Activated CD4-positive, alpha-beta T cell treated with anti-CD3 and anti-CD28 coated beads, Interleukin-2, amount 10 ng/mL, durations not matched to agents 24 days and 14 days (primary cell): ENCODE data around the gene SLC30A3. TPM values are rescaled to one million over a fixed set of nuclear protein-coding genes. Genes with fewer than 3 reads are reported as not detected.

Experiments used
- DNase-seq: peaks from one replicate; pipeline ENCODE4 v3.0.0; 2022
- H3K27ac Mint-ChIP-seq: one replicate; pipeline ENCODE4 v1.8.0; 2022; ENCODE audit warnings: mild to moderate bottlenecking, mixed read lengths
- H3K27me3 Mint-ChIP-seq: one replicate; pipeline ENCODE4 v1.8.0; 2022; ENCODE audit warnings: mixed read lengths
- H3K36me3 Mint-ChIP-seq: one replicate; pipeline ENCODE4 v1.8.0; 2022; ENCODE audit warnings: low read depth, mild to moderate bottlenecking, mixed read lengths
- H3K4me1 Mint-ChIP-seq: one replicate; pipeline ENCODE4 v1.8.0; 2021; ENCODE audit warnings: mixed read lengths
- H3K4me3 Mint-ChIP-seq: one replicate; pipeline ENCODE4 v1.8.0; 2022; ENCODE audit warnings: mild to moderate bottlenecking, moderate library complexity, mixed read lengths
- H3K9me3 Mint-ChIP-seq: one replicate; pipeline ENCODE4 v1.8.0; 2021; ENCODE audit warnings: mixed read lengths
- intact Hi-C: fragments of 100-400 bp; cut with micrococcal nuclease; formaldehyde crosslinking; loops from one replicate; pipeline ENCODE4 v1.15.1; 2023
- total RNA-seq: library from RNA; stranded (reverse); gene quantifications from 2 replicates; pipeline ENCODE4 v1.2.3, GENCODE V29; 2022

The SLC30A3 gene
- total RNA-seq, 1 donor from 2014 or later = 2.2 TPM

GRCh38 chr2:27221166-27221565 is 41.7 kb downstream of the SLC30A3 start:
- H3K36me3 Mint-ChIP-seq = peaks cover 77% of the 10 kb centered on the region
- peaks cover 27% of the 10 kb centered on the region for H3K4me1 Mint-ChIP-seq
- intact Hi-C loops = no loop called here
- no peaks in the 10 kb centered on the region for H3K27me3 Mint-ChIP-seq
- H3K27ac Mint-ChIP-seq = peak overlapping the region; percentile 5
- H3K9me3 Mint-ChIP-seq = peaks cover 3% of the 10 kb centered on the region
- DNase-seq = no peak
- no peak overlapping the region for H3K4me3 Mint-ChIP-seq

GRCh38 chr2:27220091-27220490 is 42.8 kb downstream of the SLC30A3 start:
- Mint-ChIP-seq H3K36me3 (peaks cover 76% of the 10 kb centered on the region), H3K9me3 (peaks cover 3% of the 10 kb centered on the region), H3K27me3 (no peaks in the 10 kb centered on the region), H3K4me3 (no peak overlapping the region), H3K4me1 (peaks cover 30% of the 10 kb centered on the region), H3K27ac (no peak overlapping the region)
- intact Hi-C loops = no loop called here
- DNase-seq = no peak

- peak overlapping the region; percentile 64 for H3K27ac Mint-ChIP-seq
- H3K4me1 Mint-ChIP-seq = peaks cover 30% of the 10 kb centered on the region
- DNase-seq = no peak
- peaks cover 71% of the 10 kb centered on the region for H3K36me3 Mint-ChIP-seq
- H3K4me3 Mint-ChIP-seq = peak overlapping the region; percentile 98
- intact Hi-C loops = loop anchor here (5.0 kb wide), 2 partner anchors 103 to 208 kb away; partner anchors contain the start of genes MPV17 and NRBP1
- H3K27me3 Mint-ChIP-seq = no peaks in the 10 kb centered on the region
- H3K9me3 Mint-ChIP-seq = peaks cover 3% of the 10 kb centered on the region
Measured at GRCh38 chr2:27219091-27219490, 43.8 kb downstream of the SLC30A3 start.

DNA sequence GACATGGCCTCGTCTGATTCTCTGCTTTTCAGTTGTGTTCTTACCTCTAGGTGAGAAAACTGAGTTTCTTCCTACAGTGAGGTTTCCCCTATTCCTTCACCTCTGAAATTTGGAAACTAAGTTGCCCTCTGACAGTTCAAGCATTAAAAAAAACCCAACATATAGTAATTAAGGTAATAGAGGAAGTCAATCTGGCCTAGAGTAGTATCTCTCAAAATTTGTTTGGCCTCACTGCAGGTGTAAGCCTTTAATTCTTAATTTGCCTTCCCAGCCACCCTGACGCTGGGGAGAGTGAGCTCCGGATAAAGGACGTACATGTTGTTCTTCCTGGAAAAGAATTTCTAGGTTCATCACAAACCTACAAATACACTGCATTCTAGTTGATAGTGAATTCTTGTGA is 44.2 kb downstream of the SLC30A3 start:
- peaks cover 3% of the 10 kb centered on the region for H3K9me3 Mint-ChIP-seq
- peaks cover 72% of the 10 kb centered on the region for H3K36me3 Mint-ChIP-seq
- H3K27me3 Mint-ChIP-seq = no peaks in the 10 kb centered on the region
- no peak for DNase-seq
- H3K4me3 Mint-ChIP-seq = peak overlapping the region; percentile 98
- peak overlapping the region; percentile 64 for H3K27ac Mint-ChIP-seq
- intact Hi-C loops = loop anchor here (5.0 kb wide), 2 partner anchors 104 to 209 kb away; partner anchors contain the start of genes MPV17 and NRBP1
- H3K4me1 Mint-ChIP-seq = peaks cover 31% of the 10 kb centered on the region

DNA sequence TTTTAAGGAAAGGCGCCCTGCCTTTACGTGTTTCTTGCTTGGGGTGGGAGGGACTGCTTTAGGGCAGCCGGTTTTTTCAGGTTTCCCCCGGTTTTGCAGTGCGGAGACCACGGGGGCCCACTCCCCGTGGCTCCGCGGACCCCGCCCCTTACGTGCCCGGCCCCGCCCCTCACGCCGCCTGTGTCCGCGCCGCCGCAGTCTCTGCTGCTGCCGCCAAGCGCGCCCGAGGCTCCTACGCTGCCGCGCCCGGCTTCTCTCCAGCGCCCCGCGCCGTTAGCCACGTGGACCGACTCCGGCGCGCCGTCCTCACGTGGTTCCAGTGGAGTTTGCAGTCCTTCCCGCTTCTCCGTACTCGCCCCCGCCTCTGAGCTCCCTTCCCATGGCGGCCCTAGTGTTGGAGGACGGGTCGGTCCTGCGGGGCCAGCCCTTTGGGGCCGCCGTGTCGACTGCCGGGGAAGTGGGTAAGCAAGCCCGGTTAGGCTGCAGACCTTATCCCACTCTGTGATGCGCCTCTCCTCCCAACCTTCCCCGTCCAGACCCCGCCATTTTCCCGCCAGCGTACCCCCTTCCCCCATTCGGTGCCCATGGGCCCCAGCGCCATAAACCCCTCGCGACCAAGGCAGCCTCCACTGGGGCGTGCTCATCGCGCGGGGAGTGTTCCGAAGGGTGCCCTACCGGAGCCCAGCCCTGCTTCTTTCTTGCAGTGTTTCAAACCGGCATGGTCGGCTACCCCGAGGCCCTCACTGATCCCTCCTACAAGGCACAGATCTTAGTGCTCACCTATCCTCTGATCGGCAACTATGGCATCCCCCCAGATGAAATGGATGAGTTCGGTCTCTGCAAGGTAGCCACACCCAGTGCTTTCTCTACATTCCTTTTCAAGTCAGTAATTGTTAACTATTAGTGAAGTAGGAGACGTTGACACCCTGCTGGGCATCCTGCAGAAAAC is 45.4 kb downstream of the SLC30A3 start, which contains the start of gene CAD:
Gene CAD (plus strand): TSS at position 197 of the 949 bp plus-strand sequence. CDS start 183 bp downstream, at position 380.
- peak; percentile 96 for DNase-seq
- H3K27ac Mint-ChIP-seq = peak within 1 kb of the TSS; percentile 98
- H3K27me3 Mint-ChIP-seq = no peaks in the 10 kb centered on the region
- H3K4me1 Mint-ChIP-seq = peaks cover 38% of the 10 kb centered on the region
- intact Hi-C loops = loop anchor here (2.0 to 5.0 kb wide), 3 partner anchors 105 to 210 kb away; partner anchors contain the start of genes GTF3C2, MPV17 and NRBP1
- H3K9me3 Mint-ChIP-seq = peaks cover 3% of the 10 kb centered on the region
- peak within 1 kb of the TSS; percentile 98 for H3K4me3 Mint-ChIP-seq
- H3K36me3 Mint-ChIP-seq = peaks cover 69% of the 10 kb centered on the region

GRCh38 chr2:27216416-27217137 is 46.3 kb downstream of the SLC30A3 start:
- intact Hi-C loops = loop anchor here (2.0 to 5.0 kb wide), 3 partner anchors 106 to 211 kb away; partner anchors contain the start of genes GTF3C2, MPV17 and NRBP1
- Mint-ChIP-seq H3K4me1 (peaks cover 38% of the 10 kb centered on the region), H3K4me3 (peak overlapping the region; percentile 98), H3K27me3 (no peaks in the 10 kb centered on the region), H3K27ac (peak overlapping the region; percentile 98), H3K9me3 (peaks cover 3% of the 10 kb centered on the region), H3K36me3 (peaks cover 65% of the 10 kb centered on the region)
- no peak for DNase-seq

- peaks cover 3% of the 10 kb centered on the region for H3K9me3 Mint-ChIP-seq
- H3K27ac Mint-ChIP-seq = no peak overlapping the region
- no peaks in the 10 kb centered on the region for H3K27me3 Mint-ChIP-seq
- H3K4me1 Mint-ChIP-seq = peaks cover 36% of the 10 kb centered on the region
- intact Hi-C loops = loop anchor here (5.0 kb wide), 6 partner anchors 107 to 1177 kb away; partner anchors contain the start of genes CENPA, FOSL2, KHK and MPV17
- H3K36me3 Mint-ChIP-seq = peaks cover 55% of the 10 kb centered on the region
- no peak overlapping the region for H3K4me3 Mint-ChIP-seq
- no peak for DNase-seq
Measured at GRCh38 chr2:27214941-27215340, 47.9 kb downstream of the SLC30A3 start.

DNA sequence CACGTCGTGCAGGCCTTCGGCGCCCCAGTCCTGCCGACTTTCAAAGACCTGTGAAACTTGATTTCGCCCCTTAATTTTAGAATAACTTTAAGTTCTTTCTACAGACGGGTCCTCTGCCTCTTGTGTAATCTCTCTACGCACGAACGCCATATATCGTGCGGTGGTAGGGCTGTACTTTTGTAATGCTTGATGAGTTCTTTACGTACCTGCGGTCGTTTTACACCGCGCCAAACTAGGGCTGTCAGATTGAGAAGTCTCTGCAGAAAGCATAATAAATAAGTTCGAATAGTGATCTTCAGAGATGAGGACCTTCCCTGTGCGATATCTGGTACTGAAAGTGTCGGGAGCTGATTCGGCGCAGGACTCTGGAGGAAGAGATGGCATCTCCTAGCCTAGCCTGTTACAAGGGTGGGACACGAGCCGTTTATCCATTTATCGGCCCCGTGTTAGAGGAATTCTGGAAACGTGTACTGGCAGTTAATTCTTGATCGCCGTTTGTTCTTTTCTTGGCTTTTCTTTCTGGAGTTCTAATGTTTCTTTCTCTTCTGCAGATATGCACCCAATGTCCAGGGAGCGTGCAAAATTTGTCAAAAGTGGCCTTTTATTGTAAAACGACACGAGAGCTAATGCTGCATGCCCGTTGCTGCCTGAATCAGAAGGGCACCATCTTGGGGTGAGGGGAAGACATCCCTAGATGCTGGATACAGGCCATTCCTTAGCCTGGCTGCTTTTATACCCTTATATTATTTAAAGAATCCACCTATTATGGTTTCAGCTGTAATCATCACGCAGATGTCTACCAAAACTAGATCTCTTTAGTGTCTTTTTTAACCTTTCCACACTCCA is 50.0 kb downstream of the SLC30A3 start:
- H3K4me3 Mint-ChIP-seq = peak overlapping the region; percentile 91
- H3K4me1 Mint-ChIP-seq = peaks cover 41% of the 10 kb centered on the region
- peak overlapping the region; percentile 99 for H3K27ac Mint-ChIP-seq
- H3K36me3 Mint-ChIP-seq = peaks cover 53% of the 10 kb centered on the region
- H3K9me3 Mint-ChIP-seq = peaks cover 3% of the 10 kb centered on the region
- DNase-seq = no peak
- intact Hi-C loops = loop anchor here (1.0 to 5.0 kb wide), 7 partner anchors 50 to 1179 kb away; partner anchors contain the start of genes CENPA, FOSL2, KHK and PREB
- no peaks in the 10 kb centered on the region for H3K27me3 Mint-ChIP-seq

GRCh38 chr2:27211943-27212625 is 50.8 kb downstream of the SLC30A3 start, which contains the start of the genes ATRAID and SLC5A6:
ATRAID (plus strand) TSS chr2:27212041; CDS start chr2:27212369, 328 bp downstream.
SLC5A6 (minus strand) TSS chr2:27212268; CDS start chr2:27207650, 4,618 bp downstream.
- Mint-ChIP-seq H3K4me3 (peak within 1 kb of the TSS; percentile 91), H3K4me1 (peaks cover 40% of the 10 kb centered on the region), H3K36me3 (peaks cover 51% of the 10 kb centered on the region), H3K9me3 (peaks cover 3% of the 10 kb centered on the region), H3K27me3 (no peaks in the 10 kb centered on the region), H3K27ac (peak within 1 kb of the TSS; percentile 99)
- peak; percentile 97 for DNase-seq
- intact Hi-C loops = loop anchor here (1.0 to 5.0 kb wide), 8 partner anchors 51 to 1180 kb away; partner anchors contain the start of genes CENPA, EIF2B4, FOSL2 and KHK

DNA sequence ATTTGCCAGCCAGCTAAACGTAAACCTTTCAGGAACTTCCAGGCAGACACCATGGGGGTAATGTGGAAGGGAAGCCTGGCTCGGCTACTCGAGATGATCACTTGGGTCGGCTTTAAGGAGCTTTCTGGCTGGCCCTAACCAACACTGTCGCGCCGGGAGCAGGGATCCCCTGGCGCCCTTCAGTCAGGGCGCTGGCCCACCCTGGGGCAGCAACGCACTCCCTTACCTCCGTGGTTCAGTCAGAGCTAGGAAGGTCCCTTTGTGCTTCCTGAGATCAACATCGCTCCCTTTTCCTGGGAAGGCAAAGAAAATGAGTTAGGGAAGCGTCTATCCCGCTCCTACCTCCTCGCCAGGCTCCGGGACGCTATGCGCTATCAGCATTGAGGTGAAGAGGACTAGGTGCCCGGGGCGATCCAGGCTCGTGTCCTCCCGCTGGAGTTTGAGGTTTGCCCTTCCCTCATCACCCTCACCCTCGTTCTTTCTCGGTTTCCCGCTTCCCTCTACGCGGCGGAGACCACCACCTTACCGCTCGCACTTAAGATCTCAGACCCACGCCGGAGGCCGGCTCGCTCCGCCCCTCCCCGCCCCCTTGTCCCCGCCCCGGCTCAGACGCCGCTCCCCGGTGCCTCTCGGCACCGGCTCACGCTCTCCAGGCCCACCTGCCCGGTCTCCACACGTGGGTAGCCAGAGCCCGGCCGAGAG is 51.5 kb downstream of the SLC30A3 start:
- no peak for DNase-seq
- H3K27ac Mint-ChIP-seq = peak overlapping the region; percentile 99
- H3K4me1 Mint-ChIP-seq = peaks cover 34% of the 10 kb centered on the region
- intact Hi-C loops = loop anchor here (1.0 to 5.0 kb wide), 5 partner anchors 124 to 1181 kb away; partner anchors contain the start of genes CENPA, EIF2B4, FOSL2 and KHK
- H3K4me3 Mint-ChIP-seq = peak overlapping the region; percentile 91
- H3K27me3 Mint-ChIP-seq = no peaks in the 10 kb centered on the region
- H3K9me3 Mint-ChIP-seq = no peaks in the 10 kb centered on the region
- H3K36me3 Mint-ChIP-seq = peaks cover 51% of the 10 kb centered on the region

DNA sequence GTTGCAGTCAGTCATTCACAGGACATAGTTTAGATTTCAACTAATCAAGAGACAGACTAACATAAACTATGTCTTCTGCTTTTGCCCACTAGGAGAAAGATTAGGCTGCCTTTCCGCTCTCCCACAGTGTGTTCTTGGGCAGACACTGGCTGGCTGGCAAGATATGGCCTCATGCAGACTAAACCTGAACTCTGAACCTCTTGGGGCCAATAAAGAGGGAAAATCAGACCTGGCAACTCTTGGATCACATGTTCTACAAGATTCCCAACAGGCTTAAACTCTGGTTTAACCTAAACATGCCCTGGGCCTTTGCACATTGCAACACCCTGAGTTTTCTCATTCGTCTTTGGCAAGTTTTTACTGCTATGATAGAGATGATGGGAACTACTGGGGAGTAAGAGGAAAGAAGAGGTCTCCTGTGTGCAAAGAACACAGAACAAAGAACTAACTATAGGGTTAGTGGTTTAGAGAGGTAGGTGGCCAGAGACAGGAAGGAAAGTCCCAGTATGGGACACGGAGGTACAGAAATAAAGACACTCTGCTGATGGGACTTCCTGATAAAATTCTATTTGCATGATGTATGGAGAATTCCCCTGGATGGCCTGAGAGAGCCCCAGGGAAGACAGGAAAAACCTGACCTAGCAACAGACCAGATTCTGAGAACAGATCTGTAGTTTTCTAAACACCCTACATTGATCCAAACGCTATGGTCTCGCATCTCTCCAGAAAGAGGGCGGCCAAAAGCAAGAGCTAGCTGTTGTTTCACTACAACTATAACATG is 53.0 kb downstream of the SLC30A3 start:
- H3K27ac Mint-ChIP-seq = peak overlapping the region; percentile 80
- DNase-seq = peak; percentile 58
- H3K4me3 Mint-ChIP-seq = peak overlapping the region; percentile 66
- H3K27me3 Mint-ChIP-seq = no peaks in the 10 kb centered on the region
- intact Hi-C loops = loop anchor here (5.0 kb wide), 4 partner anchors 123 to 1182 kb away; partner anchors contain the start of genes CENPA, FOSL2, KHK and TMEM214
- H3K9me3 Mint-ChIP-seq = no peaks in the 10 kb centered on the region
- H3K36me3 Mint-ChIP-seq = peaks cover 51% of the 10 kb centered on the region
- H3K4me1 Mint-ChIP-seq = peaks cover 36% of the 10 kb centered on the region
